Ascending aorta (tissue), 2 donors: Measurements from ENCODE around the gene COMTD1. TPM values are rescaled to one million over a fixed set of nuclear protein-coding genes. Genes with fewer than 3 reads are reported as not detected.

Experiments
- DNase-seq, 2 donors: peaks; one replicate each; pipeline ENCODE4 v3.0.0-alpha.2; 2019; ENCODE audit warnings: low spot score in 2 of 2
- H3K27ac ChIP-seq, 2 donors: fragments of 200-600 bp; sonication (generic); one replicate each; pipeline ENCODE4 v1.5.1; 2016 to 2017; ENCODE audit warnings: mild to moderate bottlenecking in 1 of 2
- H3K27me3 ChIP-seq: fragments of 200-600 bp; sonication (generic); one replicate; pipeline ENCODE4 v1.5.1; 2017
- H3K36me3 ChIP-seq, 2 donors: fragments of 200-600 bp; sonication (generic); one replicate each; pipeline ENCODE4 v1.5.1; 2016
- H3K4me1 ChIP-seq, 2 donors: fragments of 200-600 bp; sonication (generic); one replicate each; pipeline ENCODE4 v1.5.1; 2016 to 2017; ENCODE audit warnings: mild to moderate bottlenecking in 1 of 2
- H3K4me3 ChIP-seq, 2 donors: fragments of 200-600 bp; sonication (generic); one replicate each; pipeline ENCODE4 v1.5.1; 2016 to 2017; ENCODE audit warnings: mild to moderate bottlenecking in 1 of 2
- H3K9me3 ChIP-seq, 2 donors: fragments of 200-600 bp; sonication (generic); one replicate each; pipeline ENCODE4 v1.5.1; 2016
- CTCF ChIP-seq, 3 experiments: fragments of 200-600 bp in 2 of 3; fragments of 450-650 bp in 1 of 3; sonication (generic) in 2 of 3; IDR thresholded peaks; one replicate each; pipeline ENCODE4 v1.5.1; 2016 to 2019; ENCODE audit warnings: antibody characterized with exemption in 3 of 3, mild to moderate bottlenecking in 1 of 3, moderate library complexity in 1 of 3
- intact Hi-C: fragments of 100-400 bp; cut with DNase I; formaldehyde crosslinking; loops from one replicate; pipeline ENCODE4 v1.15.1; 2023
- total RNA-seq: library from RNA; depleted of rRNA; stranded (reverse); fragments of >200 nt; gene quantifications from one replicate; pipeline ENCODE4 v1.1.0, GENCODE V29; 2016

The COMTD1 gene
- 85.5 TPM for total RNA-seq

GRCh38 chr10:75235375-75236177 lies at the start of gene COMTD1:
COMTD1 (minus strand) TSS chr10:75235957; CDS start chr10:75235928, 29 bp downstream.
- intact Hi-C loops = loop anchor here (2.0 to 10.0 kb wide), 6 partner anchors 47 to 1081 kb away; partner anchors contain the start of genes ADK and AP3M1
- no peaks in the 10 kb centered on the region for H3K27me3 ChIP-seq
- peak; percentile 100 for TF ChIP-seq CTCF (IDR thresholded peaks at IDR 0.05)
- peaks cover 0 to 2% of the 10 kb centered on the region in 2 donors for H3K4me1 ChIP-seq
- H3K4me3 ChIP-seq = peak within 1 kb of the TSS; percentile 79 to 80
- DNase-seq = peak; percentile 68 to 96
- H3K9me3 ChIP-seq = no peaks in the 10 kb centered on the region
- H3K27ac ChIP-seq = peak within 1 kb of the TSS; percentile 81 to 90
- H3K36me3 ChIP-seq = peaks cover 0 to 13% of the 10 kb centered on the region in 2 donors

- Histone ChIP-seq H3K27ac (no peak overlapping the region), H3K36me3 (no peaks in the 10 kb centered on the region), H3K4me3 (no peak overlapping the region), H3K4me1 (peaks cover 0 to 2% of the 10 kb centered on the region in 2 donors), H3K9me3 (no peaks in the 10 kb centered on the region), H3K27me3 (no peaks in the 10 kb centered on the region)
- intact Hi-C loops = no loop called here
- no peak for TF ChIP-seq CTCF (IDR thresholded peaks at IDR 0.05)
- DNase-seq = peak in 1 of 2 donors; percentile 51
These were observed 48.1 kb upstream of the COMTD1 start for GRCh38 chr10:75283671-75284470.

DNA sequence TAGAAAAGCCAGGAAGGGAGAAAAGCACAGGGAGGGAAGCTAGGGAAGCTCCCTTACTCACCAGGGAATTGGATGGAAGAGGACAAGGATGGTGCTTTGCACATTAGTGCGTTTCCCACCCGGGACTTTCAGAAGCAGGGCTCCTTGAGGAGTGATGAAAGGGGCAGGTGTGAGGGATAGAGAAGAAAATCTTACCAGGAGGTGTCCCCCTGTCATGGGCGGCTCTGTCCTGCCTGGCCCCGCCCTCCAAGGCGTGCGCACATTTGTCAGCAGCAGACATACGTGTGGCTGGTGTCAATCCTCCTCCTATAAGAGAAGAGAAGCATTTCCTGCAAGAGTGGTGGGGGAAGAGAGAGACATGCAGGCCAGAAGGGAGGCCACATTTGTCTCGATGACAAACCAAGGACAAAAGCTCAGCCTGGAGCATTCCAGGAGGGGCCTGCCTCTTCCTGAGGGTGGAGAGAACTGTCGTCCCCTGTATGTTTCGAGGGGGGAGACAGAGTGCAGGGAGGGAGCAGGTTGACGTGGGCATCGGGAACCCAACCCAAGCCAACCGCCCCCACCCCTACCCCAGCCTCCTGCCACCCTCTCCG lies 47.4 kb upstream of the COMTD1 start:
- intact Hi-C loops = no loop called here
- Histone ChIP-seq H3K36me3 (no peaks in the 10 kb centered on the region), H3K27me3 (no peaks in the 10 kb centered on the region), H3K27ac (no peak overlapping the region), H3K9me3 (no peaks in the 10 kb centered on the region), H3K4me3 (no peak overlapping the region), H3K4me1 (peaks cover 0 to 2% of the 10 kb centered on the region in 2 donors)
- peak in 1 of 2 donors; percentile 49 for DNase-seq
- no peak for TF ChIP-seq CTCF (IDR thresholded peaks at IDR 0.05)

DNA sequence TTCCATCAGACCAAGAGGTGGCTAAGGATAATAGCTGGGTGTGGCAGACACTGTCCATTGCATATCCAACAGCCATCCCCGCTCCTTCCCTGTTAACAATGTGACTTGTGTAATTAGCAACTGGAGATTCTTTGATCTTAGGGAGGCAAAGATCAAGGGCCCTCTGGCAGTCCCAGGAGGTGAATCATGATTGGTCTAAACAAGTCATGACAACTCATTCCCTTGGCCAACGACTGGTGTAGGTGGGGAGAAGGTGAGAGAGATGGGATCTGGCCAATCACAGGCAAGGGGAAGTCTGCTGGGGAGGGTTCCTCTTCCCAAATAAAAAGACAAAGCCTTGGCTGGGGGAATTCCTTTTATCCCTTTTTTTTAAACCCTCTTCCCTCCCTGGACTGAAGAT lies 46.2 kb upstream of the COMTD1 start:
- Histone ChIP-seq H3K4me1 (peaks cover 0 to 2% of the 10 kb centered on the region in 2 donors), H3K9me3 (no peaks in the 10 kb centered on the region), H3K27ac (no peak overlapping the region), H3K36me3 (no peaks in the 10 kb centered on the region), H3K4me3 (no peak overlapping the region), H3K27me3 (no peaks in the 10 kb centered on the region)
- intact Hi-C loops = no loop called here
- no peak for DNase-seq
- TF ChIP-seq CTCF (IDR thresholded peaks at IDR 0.05) = no peak

- H3K4me1 ChIP-seq = peaks cover 0 to 2% of the 10 kb centered on the region in 2 donors
- intact Hi-C loops = no loop called here
- no peak for TF ChIP-seq CTCF (IDR thresholded peaks at IDR 0.05)
These were observed 44.5 kb upstream of the COMTD1 start for GRCh38 chr10:75280236-75280635.

More at GRCh38 chr10:75280236-75280635, 44.5 kb upstream of the COMTD1 start:
- Histone ChIP-seq H3K27me3 (no peaks in the 10 kb centered on the region), H3K27ac (no peak overlapping the region), H3K9me3 (no peaks in the 10 kb centered on the region), H3K36me3 (no peaks in the 10 kb centered on the region), H3K4me3 (no peak overlapping the region)
- no peak for DNase-seq
